GM19468 (cell line): ENCODE results near the gene NECAB2.

Experiments used
- ATAC-seq: cut with Tn5 transposase; IDR thresholded peaks from one replicate; pipeline ENCODE4 v1.9.1; 2021; ENCODE audit warnings: mild to moderate bottlenecking, moderate library complexity, moderate number of reproducible peaks; ENCODE audit not compliant: unreplicated experiment; ENCODE audit errors: extremely low read depth

NECAB2 gene

DNA sequence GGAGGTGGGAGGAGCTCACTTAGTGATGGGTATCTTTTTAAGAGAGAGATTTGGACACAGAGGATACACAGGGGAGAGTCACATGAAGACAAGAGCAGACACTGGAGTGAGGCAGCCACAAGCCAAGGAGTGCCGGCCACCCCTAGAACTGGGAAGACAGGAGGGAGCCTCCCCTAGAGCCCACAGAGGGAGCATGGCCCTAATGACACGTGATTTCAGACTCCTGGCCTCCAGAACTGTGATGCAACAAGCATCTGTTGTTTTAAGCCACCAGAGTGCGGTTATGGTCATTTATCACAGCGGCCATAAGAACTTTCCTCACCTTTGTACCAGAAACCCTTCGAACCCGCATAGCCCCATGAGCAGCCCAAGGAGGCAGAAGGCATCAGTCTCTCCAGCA lies 41.2 kb downstream of the NECAB2 start:
- no peak for ATAC-seq

DNA sequence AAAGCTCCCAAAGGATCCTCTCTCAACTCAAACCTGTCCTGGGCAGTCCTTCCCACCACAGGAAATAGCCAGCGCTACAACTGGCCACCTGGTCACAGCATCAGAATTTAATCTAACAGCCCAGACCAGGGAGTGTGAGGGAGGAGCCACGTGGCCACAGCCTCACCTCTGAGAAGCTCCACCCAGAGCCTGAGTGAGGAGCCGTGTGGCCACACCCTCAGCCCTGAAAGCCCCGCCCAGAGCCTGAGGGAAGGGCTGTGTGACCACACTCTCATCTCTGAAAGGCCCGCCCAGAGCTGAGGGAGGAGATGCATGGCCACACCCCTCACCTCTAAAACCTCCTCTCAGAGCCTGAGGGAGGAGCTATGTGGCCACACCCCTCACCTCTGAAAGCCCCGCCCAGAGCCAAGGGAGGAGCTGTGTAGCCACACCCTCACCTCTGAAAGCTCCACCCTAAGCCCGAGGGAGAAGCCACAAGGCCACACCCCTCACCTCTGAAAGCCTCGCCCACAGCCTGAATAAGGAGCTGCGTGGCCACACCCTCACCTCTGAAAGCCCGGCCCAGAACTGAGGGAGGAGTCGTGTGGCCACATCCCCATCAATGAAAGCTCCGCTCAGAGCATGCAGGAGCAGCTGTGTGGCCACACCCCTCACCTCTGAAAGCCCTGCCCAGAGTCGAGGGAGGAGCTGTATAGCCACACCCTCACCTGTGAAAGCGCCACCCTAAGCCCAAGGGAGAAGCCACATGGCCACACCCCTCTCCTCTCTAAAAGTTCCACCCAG lies 45.9 kb downstream of the NECAB2 start:
- peak; percentile 38 for ATAC-seq

DNA sequence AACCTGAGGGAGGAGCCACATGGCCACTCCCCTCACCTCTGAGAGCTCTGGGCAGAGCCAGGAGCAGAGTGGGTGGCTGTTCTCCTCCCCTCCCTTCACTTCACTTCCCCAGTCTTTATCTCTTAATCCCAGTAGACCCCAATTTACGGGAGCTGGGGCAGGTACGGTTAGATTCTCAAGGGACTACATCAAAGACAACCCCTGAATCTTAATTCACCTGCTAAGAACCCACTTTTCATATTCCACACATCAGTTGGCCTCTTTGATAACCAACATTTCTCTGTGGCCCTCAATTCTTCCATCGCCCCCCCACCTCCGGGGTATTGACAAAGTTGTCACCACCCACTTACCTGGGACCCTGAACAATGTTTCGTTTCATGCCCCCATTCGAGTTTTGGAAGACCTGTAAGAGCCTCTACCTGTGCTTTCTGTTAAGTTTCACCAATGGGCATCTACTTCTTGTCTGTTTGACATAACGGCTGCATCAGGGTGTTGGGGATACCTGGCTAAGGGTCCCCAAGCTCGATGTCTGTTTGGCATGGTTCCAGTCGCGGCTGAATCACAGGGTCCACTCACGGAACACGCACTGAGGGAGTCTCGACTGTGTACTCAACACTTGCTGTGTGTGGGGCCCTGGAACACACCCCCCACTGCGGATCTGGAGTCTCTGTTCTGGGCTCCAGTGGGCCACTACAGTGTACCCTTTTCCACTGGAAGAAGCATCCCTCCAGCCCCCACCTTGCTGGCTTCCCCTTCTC lies 46.7 kb downstream of the NECAB2 start:
- no peak for ATAC-seq

DNA sequence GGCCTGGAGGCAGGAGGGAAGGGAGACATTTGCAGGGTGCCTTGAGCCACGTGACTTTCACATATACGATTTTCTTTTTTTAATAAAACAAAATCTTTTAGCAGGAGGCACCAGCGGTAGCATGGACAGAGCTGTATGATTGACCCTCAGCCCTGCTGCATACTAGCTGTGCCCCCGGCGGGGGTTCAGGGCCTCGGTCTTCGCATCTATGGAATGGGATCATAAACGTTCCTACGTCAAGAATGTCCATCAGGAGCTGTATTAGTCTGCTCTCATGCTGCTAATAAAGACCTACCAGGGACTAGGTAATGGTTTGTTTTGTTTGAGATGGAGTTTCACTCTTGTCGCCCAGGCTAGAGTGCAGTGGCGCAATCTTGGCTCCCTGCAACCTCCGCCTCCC lies 47.4 kb downstream of the NECAB2 start:
- ATAC-seq: no peak

DNA sequence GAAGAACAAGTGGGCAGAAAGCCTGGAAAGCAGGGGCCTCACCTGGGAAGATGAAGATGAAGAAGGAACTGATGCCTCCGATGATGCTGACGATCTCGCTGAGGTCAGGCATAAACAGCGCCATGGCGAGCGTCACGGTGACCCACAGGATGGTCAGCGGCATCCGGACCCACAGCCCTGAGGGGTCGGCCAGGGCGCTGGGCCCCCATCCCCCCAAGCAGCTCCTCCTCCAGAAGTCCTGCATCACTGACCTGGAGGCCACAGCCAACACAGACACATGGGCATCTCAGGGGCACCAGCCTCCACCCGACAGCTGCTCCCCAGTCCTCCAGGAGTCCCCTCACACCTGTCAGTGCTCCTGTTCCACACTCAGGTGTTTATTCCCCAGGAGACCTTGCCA lies 48.4 kb downstream of the NECAB2 start:
- ATAC-seq: no peak

DNA sequence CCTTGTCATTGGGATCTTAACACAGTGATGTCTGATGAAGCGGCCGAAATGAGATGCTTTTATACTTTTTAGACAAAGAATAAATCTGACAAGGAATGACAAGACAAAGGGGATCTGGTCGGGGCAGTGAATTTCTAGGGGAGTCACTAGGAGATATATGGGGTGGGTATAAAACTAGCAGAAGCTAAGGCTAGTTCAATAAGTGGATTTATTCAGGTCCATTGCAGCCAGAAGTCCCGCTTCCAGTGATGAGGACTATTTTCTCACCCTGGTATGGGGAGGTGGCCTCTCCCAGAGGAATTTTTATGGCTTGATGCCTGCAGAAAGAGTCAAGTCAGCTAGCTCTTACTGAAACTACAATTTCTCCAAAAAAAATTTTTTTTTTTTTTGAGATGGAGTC lies 50.7 kb downstream of the NECAB2 start:
- ATAC-seq: no peak

DNA sequence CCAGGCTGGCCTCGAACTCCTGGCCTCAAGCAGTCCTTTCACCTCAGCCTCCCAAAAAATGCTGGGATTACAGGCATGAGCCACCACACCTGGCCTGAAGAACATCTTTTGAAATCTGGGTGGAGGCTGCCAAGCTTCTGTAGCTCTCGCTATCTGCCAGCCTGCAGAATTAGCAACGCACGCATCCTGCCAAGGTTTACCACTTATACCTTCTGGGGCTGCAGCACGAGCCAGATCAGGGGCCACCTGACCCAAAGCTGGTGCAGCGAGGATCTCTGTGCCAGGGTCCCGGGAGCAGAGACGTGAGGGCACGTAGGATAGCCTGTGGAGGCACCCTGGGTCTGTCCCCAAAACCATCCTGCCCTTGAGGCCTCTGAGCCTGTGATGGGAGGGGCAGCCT lies 52.3 kb downstream of the NECAB2 start:
- ATAC-seq: no peak

DNA sequence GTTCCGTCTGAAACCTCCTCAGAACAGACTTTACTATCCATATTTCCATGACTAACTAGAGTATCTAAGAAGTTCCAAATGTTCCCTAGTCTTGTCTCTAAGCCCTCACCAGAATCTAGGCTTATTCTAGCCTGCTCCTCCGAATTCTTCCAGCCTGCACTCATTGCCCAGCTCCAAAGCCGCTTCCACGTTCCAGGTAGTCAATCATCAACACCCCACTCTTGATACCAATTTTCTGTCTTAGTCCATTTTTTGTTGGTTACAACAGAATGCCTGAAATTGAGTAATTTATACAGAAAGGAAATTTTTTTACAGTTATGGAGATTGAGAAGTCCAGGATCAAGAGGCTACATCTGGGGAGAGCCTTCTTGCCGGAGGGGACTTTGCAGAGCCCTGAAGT lies 53.4 kb downstream of the NECAB2 start:
- no peak for ATAC-seq

DNA sequence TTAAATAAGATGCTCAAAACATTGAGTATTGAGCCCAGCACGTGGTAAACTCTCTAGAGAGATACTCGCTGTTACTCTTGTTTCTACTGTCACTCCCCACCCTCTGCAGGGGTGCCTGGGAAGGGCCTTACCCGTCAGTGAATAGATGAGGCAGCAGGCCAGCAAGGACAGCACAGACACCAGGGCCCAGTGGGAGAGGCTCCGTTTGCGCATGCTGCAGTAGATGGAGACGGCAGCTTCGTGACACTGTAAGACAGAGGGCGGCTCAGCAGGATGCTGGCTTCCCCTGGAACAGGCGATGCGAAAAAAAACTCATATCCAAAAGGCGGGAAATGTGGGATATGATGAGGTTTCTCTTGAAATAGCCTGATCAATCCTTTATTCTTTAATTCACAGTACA lies 54.6 kb downstream of the NECAB2 start:
- no peak for ATAC-seq

DNA sequence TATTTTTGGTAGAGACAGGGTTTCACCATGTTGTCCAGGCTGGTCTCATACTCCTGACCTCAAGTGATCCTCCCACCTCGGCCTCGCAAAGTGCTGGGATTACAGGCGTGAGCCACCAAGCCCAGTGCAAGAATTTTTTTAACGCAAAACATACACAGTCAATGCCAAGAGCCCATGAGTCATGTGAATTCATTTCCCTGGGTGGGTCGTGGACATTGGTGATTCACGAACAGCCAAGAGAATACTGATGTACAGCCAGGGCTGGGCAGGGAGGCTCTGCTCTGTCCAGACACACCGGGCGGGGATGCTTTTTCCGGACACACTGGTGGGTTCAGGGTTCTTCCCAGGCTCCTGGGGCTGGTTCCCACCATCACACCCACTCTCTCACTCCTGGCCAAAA lies 56.8 kb downstream of the NECAB2 start:
- no peak for ATAC-seq

DNA sequence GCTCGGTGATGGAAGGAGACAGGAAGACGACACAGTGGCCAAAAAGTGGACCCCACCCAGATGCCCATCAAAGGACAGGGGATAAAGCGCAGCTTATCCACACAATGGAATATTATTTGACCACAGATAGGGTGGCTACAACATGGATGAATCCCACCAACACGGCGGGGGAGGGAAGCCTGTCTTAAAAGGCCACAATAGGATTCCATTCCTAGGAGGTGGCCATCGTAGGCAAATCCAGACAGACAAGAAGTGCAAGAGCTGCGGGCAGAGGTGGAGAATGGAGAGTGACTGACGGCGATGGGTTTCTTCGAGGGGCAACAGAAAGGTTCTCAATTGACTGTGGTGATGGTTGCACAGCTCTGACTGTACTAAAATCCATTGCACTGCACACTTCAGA lies 58.6 kb downstream of the NECAB2 start:
- ATAC-seq: no peak

DNA sequence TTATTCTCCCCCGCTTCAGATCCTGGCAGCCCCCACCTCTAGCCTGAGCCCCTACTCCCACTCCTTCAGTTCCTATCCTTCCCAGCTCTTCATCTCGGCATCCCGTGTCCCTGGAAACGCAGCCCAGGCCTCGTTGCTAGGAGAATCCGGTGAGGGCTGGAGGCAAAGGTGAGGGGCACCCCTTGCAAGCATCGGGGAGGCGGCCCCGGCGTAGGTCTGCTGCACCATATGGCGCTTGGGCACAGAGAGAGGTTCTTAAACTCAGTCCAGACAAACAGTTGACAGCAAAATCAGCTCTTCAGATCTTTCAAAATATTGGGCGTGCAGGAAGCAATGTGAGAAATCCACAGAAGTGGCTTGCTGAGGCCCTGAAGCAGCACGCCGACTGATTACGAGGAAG lies 59.6 kb downstream of the NECAB2 start:
- ATAC-seq: no peak

DNA sequence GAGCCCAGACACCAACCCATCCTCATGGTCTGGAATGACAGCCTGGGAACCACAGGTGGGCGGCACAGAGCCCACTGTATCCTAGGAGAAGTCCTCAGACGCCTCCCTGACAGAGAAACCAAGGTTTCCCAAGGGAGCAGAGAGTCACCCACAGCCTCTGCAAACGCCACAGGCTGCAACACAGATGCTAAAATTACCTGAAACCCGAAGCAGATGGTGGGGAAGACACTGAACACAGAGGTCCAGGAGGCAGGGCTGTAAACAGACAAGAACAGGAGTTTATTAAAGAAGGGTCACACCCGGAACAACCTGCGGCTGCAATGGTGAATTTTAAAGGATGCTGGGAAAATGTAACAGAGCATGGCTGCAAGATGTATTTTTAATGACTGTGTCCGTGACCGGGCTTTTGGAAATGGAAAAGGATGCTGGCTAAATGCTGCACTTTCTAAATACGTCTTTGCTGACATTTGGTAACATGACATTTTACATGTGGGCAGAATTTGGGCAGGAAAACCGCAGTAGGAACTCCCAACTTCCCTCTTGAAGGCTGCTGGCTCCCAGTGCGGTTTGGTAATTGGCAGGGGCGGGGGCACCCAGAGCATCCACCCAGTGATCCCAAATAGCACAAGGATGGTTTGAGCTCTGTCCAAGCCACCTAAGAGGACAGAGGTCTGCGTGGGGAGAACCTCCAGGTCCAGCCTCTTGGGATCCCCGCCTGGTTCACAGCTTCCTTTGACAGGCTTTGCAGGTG lies 61.4 kb downstream of the NECAB2 start:
- no peak for ATAC-seq

DNA sequence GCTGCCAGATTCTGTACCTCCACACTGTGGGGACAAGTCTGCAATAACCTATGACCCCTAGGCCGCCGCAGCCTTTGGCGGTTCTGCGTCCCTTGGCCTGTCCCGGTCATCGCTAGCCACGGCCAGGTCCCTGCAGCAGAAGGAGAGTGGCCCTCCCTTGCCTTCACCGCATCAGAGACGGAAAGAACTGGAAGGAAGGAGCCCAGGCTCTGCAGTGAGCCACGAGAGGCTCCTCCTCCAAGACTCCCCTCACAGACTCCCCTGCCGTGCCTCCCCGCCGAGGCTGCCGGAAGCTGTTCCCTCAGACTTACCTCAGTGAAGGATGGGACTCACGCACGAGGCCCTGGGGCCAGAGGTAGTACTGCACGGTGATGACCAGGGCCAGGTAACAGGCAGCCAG lies 63.5 kb downstream of the NECAB2 start:
- no peak for ATAC-seq

DNA sequence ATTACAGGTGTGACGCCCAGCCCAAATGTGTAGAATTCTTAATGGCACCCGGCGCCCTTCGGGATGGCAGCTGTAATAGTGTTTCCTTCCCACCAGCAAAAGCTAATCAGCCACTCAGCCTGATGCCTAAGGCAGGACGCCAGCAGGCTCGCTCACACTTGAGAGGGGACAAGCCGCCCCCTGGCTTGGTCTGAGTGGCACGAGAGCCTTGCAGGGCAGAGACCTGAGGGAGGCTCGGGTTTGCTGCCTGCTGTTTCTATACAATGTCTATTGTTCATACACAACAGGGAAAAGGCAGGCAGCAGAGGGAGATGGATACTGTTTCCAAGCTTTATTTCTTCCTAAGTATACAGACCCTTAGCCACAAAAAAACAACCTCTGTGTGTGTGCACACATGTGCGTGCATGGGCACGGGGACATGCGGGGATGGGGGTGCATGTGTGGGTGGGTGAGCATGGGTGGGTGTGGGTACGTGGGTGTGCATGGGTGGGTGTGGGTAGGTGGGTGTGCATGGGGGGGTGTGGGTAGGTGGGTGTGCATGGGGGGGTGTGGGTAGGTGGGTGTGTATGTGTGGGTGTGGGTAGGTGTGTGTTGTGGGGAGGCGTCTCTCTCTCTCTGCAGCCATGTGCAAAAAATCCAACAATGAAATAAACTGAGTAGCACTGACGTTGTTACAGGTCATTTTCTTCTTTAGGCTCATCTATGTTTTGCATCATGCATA lies 64.6 kb downstream of the NECAB2 start:
- no peak for ATAC-seq

DNA sequence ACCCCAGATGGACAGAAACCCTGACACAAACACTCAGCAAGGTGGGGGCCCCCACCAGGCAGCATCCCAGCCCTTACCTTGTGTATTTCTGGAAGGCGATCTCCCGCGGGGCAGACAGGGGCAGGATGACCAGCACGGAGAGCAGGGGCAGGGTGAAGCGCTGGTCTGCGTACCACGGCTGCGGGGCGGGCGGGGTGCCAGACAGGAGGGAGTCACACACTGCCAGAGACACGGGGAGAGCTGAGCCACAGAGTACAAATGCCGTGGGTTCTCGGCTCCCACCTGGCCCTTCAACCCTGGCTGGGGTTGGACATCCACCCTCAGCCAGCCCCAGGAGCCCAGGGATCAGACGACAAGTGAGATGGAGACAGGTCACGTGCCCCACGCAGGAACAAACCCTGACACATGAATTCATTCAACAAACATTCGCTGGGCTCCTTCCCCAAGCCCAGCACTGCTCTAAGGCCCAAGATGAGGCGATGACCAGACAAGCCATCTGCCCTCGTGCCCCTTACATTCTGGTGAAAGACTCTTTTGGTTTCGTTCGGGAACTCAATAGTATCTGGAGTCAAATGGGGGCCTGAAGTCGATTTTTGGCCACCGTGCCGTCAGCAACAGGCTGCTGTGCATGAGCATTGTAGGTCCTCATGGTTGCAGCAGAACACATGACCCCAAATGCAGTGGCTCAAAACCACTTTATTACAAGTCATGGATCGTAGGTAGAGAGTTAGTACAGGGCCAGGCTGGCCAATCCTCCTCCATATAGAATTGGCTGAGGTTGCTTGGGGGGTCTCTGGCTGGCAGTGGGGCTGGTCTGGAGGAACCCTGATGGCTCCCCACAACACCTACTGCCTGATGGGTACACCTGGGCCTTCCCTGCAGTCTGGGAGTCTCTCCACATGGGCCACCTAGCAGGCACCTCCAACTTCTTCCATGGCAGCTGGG lies 65.5 kb downstream of the NECAB2 start:
- ATAC-seq: no peak

DNA sequence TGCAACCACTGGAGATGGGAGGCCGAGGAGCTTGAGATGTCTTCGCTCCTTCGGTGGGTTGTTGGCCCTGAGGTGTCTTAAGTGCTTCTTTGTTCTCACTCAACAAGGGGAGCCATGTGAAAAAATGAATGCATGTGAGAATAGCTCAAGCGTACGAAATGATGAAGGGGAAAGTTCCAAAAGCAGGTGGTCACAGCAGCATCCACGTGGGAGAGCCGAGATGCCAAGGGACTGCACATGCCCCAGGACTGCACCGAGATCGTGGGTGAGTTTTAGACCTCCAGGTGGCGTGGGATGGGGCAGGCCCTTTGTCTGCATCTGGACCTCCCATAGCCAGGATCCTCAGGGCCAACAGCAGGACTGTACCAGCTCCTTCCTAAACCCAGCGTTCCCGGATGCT lies 66.5 kb downstream of the NECAB2 start:
- ATAC-seq: no peak

DNA sequence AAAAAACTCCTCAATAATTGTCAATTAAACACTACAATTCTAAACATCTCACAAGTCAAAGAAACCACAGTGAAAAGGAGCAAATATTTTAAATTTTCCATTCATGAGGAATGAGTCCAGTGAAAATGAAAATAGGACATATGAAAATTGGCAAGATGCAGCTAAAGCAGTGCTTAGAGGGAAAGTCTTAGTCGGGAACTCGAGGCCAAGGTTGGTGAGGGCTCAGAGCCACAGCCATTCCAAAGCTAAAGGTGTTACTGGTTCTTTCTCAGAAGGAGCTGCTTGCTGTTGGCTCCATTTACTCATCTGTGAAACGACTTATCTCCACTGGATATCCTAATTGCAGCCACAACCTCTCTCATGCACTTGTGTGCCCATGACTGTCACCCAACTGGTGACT lies 68.1 kb downstream of the NECAB2 start:
- no peak for ATAC-seq

DNA sequence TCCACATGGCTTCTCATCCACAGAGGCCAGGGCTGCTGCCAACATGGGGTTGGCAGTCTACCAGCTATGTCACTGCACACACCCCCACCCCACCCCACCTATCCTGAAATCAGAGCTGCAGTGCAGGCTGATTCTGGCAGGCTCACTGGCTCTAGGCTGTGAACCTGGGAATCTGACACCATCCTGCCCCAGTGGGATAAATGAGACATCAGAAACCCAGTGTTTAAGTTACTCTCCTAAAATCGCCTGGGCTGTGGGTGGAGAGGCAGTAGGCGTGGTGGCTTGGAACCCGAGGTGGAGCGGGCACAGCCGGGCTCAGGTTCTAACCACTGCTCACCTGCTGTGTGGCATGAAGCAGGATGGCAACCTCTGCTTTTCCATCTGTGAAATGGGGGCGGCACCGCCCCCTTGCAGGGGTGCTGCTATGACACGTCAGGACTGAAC lies 69.0 kb downstream of the NECAB2 start:
- no peak for ATAC-seq
